K562 (cell line): ENCODE results near the gene HOXB5. TPM values are rescaled to one million over a fixed set of nuclear protein-coding genes. Genes with fewer than 3 reads are reported as not detected.

Experiments used
- BCL6 ChIP-seq: fragments of 250-450 bp; sonication (Bioruptor Pico); IDR thresholded peaks from 2 replicates; pipeline ENCODE4 v1.4.0; 2020
- CREB1 ChIP-seq, 2 experiments: sonication (generic) in 1 of 2; formaldehyde crosslinking in 1 of 2; IDR thresholded peaks; 2 replicates each; pipeline versions ENCODE4 v1.6.1 to v1.8.0; 2012 to 2022; ENCODE audit warnings: inconsistent platforms in 1 of 2, mild to moderate bottlenecking in 1 of 2, missing genetic modification reagents in 1 of 2, moderate library complexity in 1 of 2
- E2F3 ChIP-seq: fragments of 250-450 bp; sonication (Bioruptor Pico); IDR thresholded peaks from 2 replicates; pipeline ENCODE4 v1.4.0; 2020; ENCODE audit warnings: mild to moderate bottlenecking
- HNRNPLL ChIP-seq: fragments of 200-400 bp; formaldehyde crosslinking; IDR thresholded peaks from 2 replicates; pipeline ENCODE4 v1.6.1; 2017; ENCODE audit warnings: low read length, low read depth, mild to moderate bottlenecking; ENCODE audit not compliant: poor library complexity, severe bottlenecking
- KAT7 ChIP-seq: sonication (generic); formaldehyde crosslinking; IDR thresholded peaks from 2 replicates; pipeline ENCODE4 v1.8.0; 2022; ENCODE audit warnings: missing genetic modification reagents, mild to moderate bottlenecking, borderline replicate concordance
- MAZ ChIP-seq, 2 experiments: fragments of 450-650 bp in 1 of 2; sonication (generic) in 1 of 2; formaldehyde crosslinking; IDR thresholded peaks in 1 of 2; conservative IDR thresholded peaks in 1 of 2; 2 replicates each; pipeline versions ENCODE4 v1.4.0 to v1.5.0; 2020; ENCODE audit warnings: mild to moderate bottlenecking in 1 of 2, missing genetic modification reagents in 1 of 2
- NR4A1 ChIP-seq, 2 experiments: fragments of 250-450 bp in 1 of 2; fragments of 450-650 bp in 1 of 2; sonication (Bioruptor Pico) in 1 of 2; IDR thresholded peaks; 2 replicates each; pipeline versions ENCODE4 v1.4.0 to v1.6.1; 2016 to 2020; ENCODE audit warnings: mild to moderate bottlenecking in 2 of 2, missing compliant biosample characterization in 1 of 2, missing genetic modification characterization in 1 of 2, moderate library complexity in 1 of 2
- NRF1 ChIP-seq, 2 experiments: fragments of 450-650 bp; IDR thresholded peaks in 1 of 2; conservative IDR thresholded peaks in 1 of 2; 2 replicates each; pipeline ENCODE4 v1.6.1; 2014; ENCODE audit warnings: mild to moderate bottlenecking in 2 of 2
- RB1 ChIP-seq: fragments of 450-650 bp; IDR thresholded peaks from 2 replicates; pipeline ENCODE4 v1.6.1; 2017; ENCODE audit warnings: low read depth, mild to moderate bottlenecking
- SIRT6 ChIP-seq: IDR thresholded peaks from one replicate; pipeline ENCODE4 v1.6.1; 2012; ENCODE audit warnings: low read depth, mild to moderate bottlenecking, control low read depth, inconsistent platforms, low read length, moderate library complexity
- SNIP1 ChIP-seq: fragments of 450-650 bp; IDR thresholded peaks from 2 replicates; pipeline ENCODE4 v1.7.1; 2017; ENCODE audit warnings: low read depth, mild to moderate bottlenecking
- TOE1 ChIP-seq, 2 experiments: fragments of 450-650 bp in 1 of 2; sonication (generic) in 1 of 2; formaldehyde crosslinking in 1 of 2; IDR thresholded peaks; 2 replicates each; pipeline versions ENCODE4 v1.7.1 to v1.8.0; 2016 to 2022; ENCODE audit warnings: borderline replicate concordance in 2 of 2, mild to moderate bottlenecking in 2 of 2, antibody characterized with exemption in 1 of 2, inconsistent platforms in 1 of 2, low read depth in 1 of 2, missing genetic modification reagents in 1 of 2, moderate library complexity in 1 of 2
- U2AF2 ChIP-seq: fragments of 200-400 bp; formaldehyde crosslinking; optimal IDR thresholded peaks from 2 replicates; pipeline ENCODE3; 2017; ENCODE audit warnings: low read depth, mild to moderate bottlenecking, low read length
- ZNF124 ChIP-seq: sonication (generic); formaldehyde crosslinking; IDR thresholded peaks from 2 replicates; pipeline ENCODE4 v1.8.1; 2022; ENCODE audit warnings: missing genetic modification reagents
- ZNF263 ChIP-seq: sonication (generic); formaldehyde crosslinking; IDR thresholded peaks from 2 replicates; pipeline ENCODE4 v1.8.0; 2022; ENCODE audit warnings: mild to moderate bottlenecking, missing genetic modification reagents, borderline replicate concordance
- polyA plus RNA-seq, 8 experiments: library from polyadenylated mRNA; depleted of rRNA in 4 of 8; stranded (reverse) in 5 of 8; unstranded in 3 of 8; fragments of >200 nt; fragmentation: Nextera tagmentation in 2 of 8; fragmentation: Illumina TruSeq in 1 of 8; extraction: Ambion mirVana in 2 of 8; extraction: Trizol in 1 of 8; gene quantifications; 2 replicates each; pipeline versions ENCODE4 v1.2.1 to v1.2.3, GENCODE V29; 2011 to 2014; ENCODE audit warnings: inconsistent platforms in 1 of 8, missing spikeins in 1 of 8
- total RNA-seq, 7 experiments: library from RNA; depleted of rRNA in 6 of 7; stranded (reverse); fragments of >200 nt in 6 of 7; fragmentation: Illumina TruSeq in 2 of 7; extraction: Trizol in 2 of 7; gene quantifications; 2 replicates each; pipeline versions ENCODE4 v1.2.1 to v1.2.3, GENCODE V29; 2011 to 2021; ENCODE audit warnings: low replicate concordance in 1 of 7
- TF ChIP-seq, protein P1 (sequence below): fragments of 450-650 bp; IDR thresholded peaks from 2 replicates; pipeline ENCODE4 v1.6.1; 2016; ENCODE audit warnings: antibody characterized with exemption
- TF ChIP-seq, protein P2 (sequence below): sonication (generic); formaldehyde crosslinking; IDR thresholded peaks from 2 replicates; pipeline ENCODE4 v1.8.1; 2022; ENCODE audit warnings: missing genetic modification reagents
- TF ChIP-seq, protein P3 (sequence below): conservative IDR thresholded peaks from 2 replicates; pipeline ENCODE4 v1.6.1; 2011; ENCODE audit warnings: low read depth, mild to moderate bottlenecking, low read length; ENCODE audit not compliant: control insufficient read depth
- TF ChIP-seq, protein P4 (sequence below): fragments of 450-650 bp; conservative IDR thresholded peaks from 2 replicates; pipeline ENCODE4 v1.6.1; 2016; ENCODE audit warnings: missing genetic modification characterization, low read depth, mild to moderate bottlenecking, control low read depth, missing compliant biosample characterization

The HOXB5 gene
- total and polyA plus RNA-seq, 9 of the 15 experiments (the other 6 are each of a cell fraction or from before 2014, with no cell fraction given), result 0.24 to 2.7 (median 0.65) TPM

DNA sequence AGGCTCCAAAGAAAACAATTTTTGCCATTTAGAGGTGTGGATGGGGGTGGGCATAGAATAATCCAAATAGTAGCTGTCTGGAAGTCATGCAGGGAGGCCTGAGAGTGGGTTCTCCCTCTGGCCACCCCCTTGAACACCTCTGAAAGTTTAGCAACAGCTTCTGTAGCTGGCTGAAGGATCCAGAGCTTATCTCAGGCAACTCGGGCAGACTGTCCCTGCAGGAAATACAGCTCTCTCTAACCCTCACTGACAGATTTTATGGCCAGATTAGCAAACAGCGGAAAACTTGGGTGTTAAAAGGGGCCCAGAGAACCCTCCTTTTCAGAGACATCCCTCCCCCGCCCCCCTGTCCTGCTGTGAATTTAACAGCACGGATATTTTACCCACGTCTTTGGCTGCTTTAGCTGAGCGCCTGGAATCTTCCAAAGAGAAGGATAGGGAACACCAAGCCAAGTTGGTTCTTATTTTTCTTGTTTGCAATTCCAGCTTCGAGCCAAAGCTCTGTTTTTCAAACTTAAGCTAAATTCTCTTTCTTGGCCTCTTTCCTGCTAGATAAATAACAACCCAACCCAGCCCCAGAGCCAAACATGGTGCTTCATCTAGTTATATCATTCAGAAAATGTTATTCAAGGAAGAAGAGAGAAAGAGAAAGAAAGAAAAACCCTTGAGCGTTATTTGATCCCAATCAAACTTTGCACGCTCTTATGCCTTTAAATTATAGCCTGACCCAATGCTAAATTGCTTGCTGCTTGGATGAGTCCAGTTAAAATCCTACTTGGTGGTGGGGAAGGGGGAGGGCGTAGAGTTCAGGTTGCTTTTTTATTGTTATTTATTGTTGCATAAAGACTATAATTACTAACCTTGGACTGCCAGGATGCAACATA, 46.4 kb downstream of the HOXB5 start (continued):
- TF ChIP-seq NRF1 (conservative IDR thresholded peaks at IDR 0.05 in 1 of 2, IDR thresholded peaks at IDR 0.05 in 1 of 2), result peak; percentile 27 to 34; a peak in 3 of 4 replicates
- peak; percentile 37 to 88 for TF ChIP-seq MAZ (CRISPR knock-in tag; conservative IDR thresholded peaks at IDR 0.05 in 1 of 2, IDR thresholded peaks at IDR 0.05 in 1 of 2)
- no peak for TF ChIP-seq E2F3 (CRISPR knock-in tag)
- TF ChIP-seq BCL6, result no peak
- TF ChIP-seq SNIP1, result no peak
- TF ChIP-seq, protein P1, sequence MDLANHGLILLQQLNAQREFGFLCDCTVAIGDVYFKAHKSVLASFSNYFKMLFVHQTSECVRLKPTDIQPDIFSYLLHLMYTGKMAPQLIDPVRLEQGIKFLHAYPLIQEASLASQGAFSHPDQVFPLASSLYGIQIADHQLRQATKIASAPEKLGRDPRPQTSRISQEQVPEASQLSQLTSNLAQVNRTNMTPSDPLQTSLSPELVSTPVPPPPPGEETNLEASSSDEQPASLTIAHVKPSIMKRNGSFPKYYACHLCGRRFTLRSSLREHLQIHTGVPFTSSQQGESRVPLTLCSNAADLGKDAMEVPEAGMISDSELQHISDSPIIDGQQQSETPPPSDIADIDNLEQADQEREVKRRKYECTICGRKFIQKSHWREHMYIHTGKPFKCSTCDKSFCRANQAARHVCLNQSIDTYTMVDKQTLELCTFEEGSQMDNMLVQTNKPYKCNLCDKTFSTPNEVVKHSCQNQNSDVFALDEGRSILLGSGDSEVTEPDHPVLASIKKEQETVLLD, result peak; percentile 58; the same call in 1 of the 2 replicates
- TF ChIP-seq, protein P2, sequence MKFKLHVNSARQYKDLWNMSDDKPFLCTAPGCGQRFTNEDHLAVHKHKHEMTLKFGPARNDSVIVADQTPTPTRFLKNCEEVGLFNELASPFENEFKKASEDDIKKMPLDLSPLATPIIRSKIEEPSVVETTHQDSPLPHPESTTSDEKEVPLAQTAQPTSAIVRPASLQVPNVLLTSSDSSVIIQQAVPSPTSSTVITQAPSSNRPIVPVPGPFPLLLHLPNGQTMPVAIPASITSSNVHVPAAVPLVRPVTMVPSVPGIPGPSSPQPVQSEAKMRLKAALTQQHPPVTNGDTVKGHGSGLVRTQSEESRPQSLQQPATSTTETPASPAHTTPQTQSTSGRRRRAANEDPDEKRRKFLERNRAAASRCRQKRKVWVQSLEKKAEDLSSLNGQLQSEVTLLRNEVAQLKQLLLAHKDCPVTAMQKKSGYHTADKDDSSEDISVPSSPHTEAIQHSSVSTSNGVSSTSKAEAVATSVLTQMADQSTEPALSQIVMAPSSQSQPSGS (CRISPR knock-in tag), result no peak
- peak; percentile 39; the same call in 1 of the 2 replicates for TF ChIP-seq RB1
- no peak for TF ChIP-seq KAT7 (CRISPR knock-in tag)
- no peak for TF ChIP-seq TOE1 (IDR thresholded peaks at IDR 0.05; ENCODE audit: borderline replicate concordance)
- TF ChIP-seq TOE1 (CRISPR knock-in tag; IDR thresholded peaks at IDR 0.05; ENCODE audit: borderline replicate concordance, low read depth), result no peak
- TF ChIP-seq ZNF263 (CRISPR knock-in tag), result no peak
- no peak for TF ChIP-seq U2AF2
- no peak for TF ChIP-seq ZNF124
- TF ChIP-seq, protein P3, sequence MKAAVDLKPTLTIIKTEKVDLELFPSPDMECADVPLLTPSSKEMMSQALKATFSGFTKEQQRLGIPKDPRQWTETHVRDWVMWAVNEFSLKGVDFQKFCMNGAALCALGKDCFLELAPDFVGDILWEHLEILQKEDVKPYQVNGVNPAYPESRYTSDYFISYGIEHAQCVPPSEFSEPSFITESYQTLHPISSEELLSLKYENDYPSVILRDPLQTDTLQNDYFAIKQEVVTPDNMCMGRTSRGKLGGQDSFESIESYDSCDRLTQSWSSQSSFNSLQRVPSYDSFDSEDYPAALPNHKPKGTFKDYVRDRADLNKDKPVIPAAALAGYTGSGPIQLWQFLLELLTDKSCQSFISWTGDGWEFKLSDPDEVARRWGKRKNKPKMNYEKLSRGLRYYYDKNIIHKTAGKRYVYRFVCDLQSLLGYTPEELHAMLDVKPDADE, result no peak
- no peak for TF ChIP-seq HNRNPLL
- no peak for TF ChIP-seq SIRT6
- TF ChIP-seq CREB1 (IDR thresholded peaks at IDR 0.05), result no peak
- no peak for TF ChIP-seq CREB1 (CRISPR knock-in tag; IDR thresholded peaks at IDR 0.05)
- TF ChIP-seq, protein P4, sequence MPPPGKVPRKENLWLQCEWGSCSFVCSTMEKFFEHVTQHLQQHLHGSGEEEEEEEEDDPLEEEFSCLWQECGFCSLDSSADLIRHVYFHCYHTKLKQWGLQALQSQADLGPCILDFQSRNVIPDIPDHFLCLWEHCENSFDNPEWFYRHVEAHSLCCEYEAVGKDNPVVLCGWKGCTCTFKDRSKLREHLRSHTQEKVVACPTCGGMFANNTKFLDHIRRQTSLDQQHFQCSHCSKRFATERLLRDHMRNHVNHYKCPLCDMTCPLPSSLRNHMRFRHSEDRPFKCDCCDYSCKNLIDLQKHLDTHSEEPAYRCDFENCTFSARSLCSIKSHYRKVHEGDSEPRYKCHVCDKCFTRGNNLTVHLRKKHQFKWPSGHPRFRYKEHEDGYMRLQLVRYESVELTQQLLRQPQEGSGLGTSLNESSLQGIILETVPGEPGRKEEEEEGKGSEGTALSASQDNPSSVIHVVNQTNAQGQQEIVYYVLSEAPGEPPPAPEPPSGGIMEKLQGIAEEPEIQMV (tag), result no peak
- no peak for TF ChIP-seq NR4A1 (CRISPR knock-in tag; IDR thresholded peaks at IDR 0.05)
- no peak for TF ChIP-seq NR4A1 (tag; IDR thresholded peaks at IDR 0.05)
